SK-N-SH (cell line): Measurements from ENCODE around the gene MPDU1. TPM values are rescaled to one million over a fixed set of nuclear protein-coding genes. Genes with fewer than 3 reads are reported as not detected.
A peak's percentile ranks its signal among the peaks of the same experiment; 100 is the strongest.

Source experiments
- CTCF ChIA-PET: fragments of 300-600, 350-600 bp; formaldehyde crosslinking; extraction: SDS; loops from one replicate; lab custom pipeline; 2021; lab: Yijun Ruan, JAX
- POLR2A ChIA-PET: fragments of 350-600 bp; sonication (Branson Sonifier 250); formaldehyde crosslinking; extraction: SDS; loops from one replicate; lab custom pipeline; 2020; ENCODE audit warnings: antibody characterized with exemption, inconsistent platforms; lab: Yijun Ruan, JAX
- DNase-seq: peaks from one replicate; pipeline ENCODE4 v3.0.0; 2012
- H2AFZ ChIP-seq: fragments of 200-600 bp; sonication (generic); 2 replicates; pipeline ENCODE4 v1.8.1; 2016; ENCODE audit warnings: antibody characterized with exemption, mild to moderate bottlenecking, low read depth
- H3F3A ChIP-seq: fragments of 200-600 bp; sonication (generic); replicated peaks from 2 replicates; pipeline ENCODE3; 2016; ENCODE audit warnings: antibody characterized with exemption, mild to moderate bottlenecking; ENCODE audit not compliant: insufficient read depth
- H3K27ac ChIP-seq, 2 experiments: fragments of 200-500 bp in 1 of 2; fragments of 200-600 bp in 1 of 2; sonication (Bioruptor generic) in 1 of 2; sonication (generic), shearing (Covaris generic) in 1 of 2; 2 replicates each; pipeline versions ENCODE4 v1.5.1 to v1.6.1; 2014 to 2016; ENCODE audit warnings: low read depth in 2 of 2, inconsistent platforms in 1 of 2, low read length in 1 of 2, mild to moderate bottlenecking in 1 of 2, mixed read lengths in 1 of 2
- H3K27me3 ChIP-seq: fragments of 200-600 bp; sonication (generic), shearing (Covaris generic); 2 replicates; pipeline ENCODE4 v1.6.1; 2016; ENCODE audit warnings: mixed run types; ENCODE audit not compliant: insufficient read depth
- H3K36me3 ChIP-seq, 2 experiments: fragments of 200-500 bp in 1 of 2; fragments of 200-600 bp in 1 of 2; sonication (Bioruptor generic) in 1 of 2; sonication (generic) in 1 of 2; replicated peaks in 1 of 2; 2 replicates each; pipeline versions ENCODE3 to v1.5.1; 2014 to 2016; ENCODE audit warnings: low read length in 1 of 2, mild to moderate bottlenecking in 1 of 2; ENCODE audit not compliant: insufficient read depth in 2 of 2, control insufficient read depth in 1 of 2
- H3K4me1 ChIP-seq, 2 experiments: fragments of 200-500 bp in 1 of 2; fragments of 200-600 bp in 1 of 2; sonication (Bioruptor generic) in 1 of 2; sonication (generic), shearing (Covaris generic) in 1 of 2; 2 replicates each; pipeline versions ENCODE4 v1.5.1 to v1.6.1; 2014 to 2016; ENCODE audit warnings: low read depth in 1 of 2, low read length in 1 of 2, mixed run types in 1 of 2; ENCODE audit not compliant: insufficient read depth in 2 of 2, control insufficient read depth in 1 of 2
- H3K4me2 ChIP-seq: fragments of 200-600 bp; sonication (generic), shearing (Covaris generic); 2 replicates; pipeline ENCODE4 v1.6.1; 2017; ENCODE audit warnings: mixed run types
- H3K4me3 ChIP-seq, 2 experiments: fragments of 200-500 bp in 1 of 2; fragments of 200-600 bp in 1 of 2; sonication (Bioruptor generic) in 1 of 2; sonication (generic), shearing (Covaris generic) in 1 of 2; 2 replicates each; pipeline versions ENCODE4 v1.5.1 to v1.8.1; 2014 to 2016; ENCODE audit warnings: low read depth in 2 of 2, inconsistent platforms in 1 of 2, low read length in 1 of 2, mild to moderate bottlenecking in 1 of 2, mixed read lengths in 1 of 2, moderate library complexity in 1 of 2
- H3K79me2 ChIP-seq: fragments of 200-600 bp; sonication (generic); 2 replicates; pipeline ENCODE4 v1.8.1; 2017; ENCODE audit warnings: mild to moderate bottlenecking; ENCODE audit not compliant: insufficient read depth
- H3K9ac ChIP-seq: fragments of 200-600 bp; sonication (generic); 2 replicates; pipeline ENCODE4 v1.6.1; 2017; ENCODE audit warnings: mixed run types
- H3K9me2 ChIP-seq: fragments of 200-600 bp; sonication (generic); 2 replicates; pipeline ENCODE4 v1.6.1; 2017; ENCODE audit warnings: mixed run types
- H3K9me3 ChIP-seq: fragments of 200-600 bp; sonication (generic); 2 replicates; pipeline ENCODE4 v1.6.1; 2017; ENCODE audit warnings: mixed run types, mild to moderate bottlenecking, moderate library complexity
- H4K20me1 ChIP-seq: fragments of 200-600 bp; sonication (generic); 2 replicates; pipeline ENCODE4 v1.6.1; 2017; ENCODE audit warnings: mild to moderate bottlenecking, mixed run types; ENCODE audit not compliant: insufficient read depth
- CHD2 ChIP-seq: fragments of 150-350 bp; IDR thresholded peaks from 2 replicates; pipeline ENCODE4 v1.6.1; 2018; ENCODE audit warnings: low read length; ENCODE audit not compliant: partially characterized antibody
- EP300 ChIP-seq, 2 experiments: IDR thresholded peaks; 2 replicates each; pipeline versions ENCODE4 v1.4.0 to v1.6.1; 2012; ENCODE audit warnings: borderline replicate concordance in 1 of 2, low read depth in 1 of 2, low read length in 1 of 2
- EZH2phosphoT487 ChIP-seq: fragments of 200-600 bp; sonication (generic); IDR thresholded peaks from 2 replicates; pipeline ENCODE4 v1.6.1; 2017; ENCODE audit warnings: low read depth, mixed run types, mild to moderate bottlenecking, antibody characterized with exemption, moderate library complexity, borderline replicate concordance
- FOSL2 ChIP-seq: IDR thresholded peaks from 2 replicates; pipeline ENCODE4 v1.4.0; 2012; ENCODE audit warnings: low read depth, mild to moderate bottlenecking, moderate library complexity, borderline replicate concordance
- FOXJ3 ChIP-seq: sonication (generic); formaldehyde crosslinking; IDR thresholded peaks from 2 replicates; pipeline ENCODE4 v1.5.1; 2020; ENCODE audit warnings: mild to moderate bottlenecking, missing genetic modification reagents
- FOXM1 ChIP-seq: IDR thresholded peaks from 2 replicates; pipeline ENCODE4 v1.4.0; 2012; ENCODE audit warnings: low read depth, mild to moderate bottlenecking
- GATA2 ChIP-seq: sonication (generic); formaldehyde crosslinking; IDR thresholded peaks from 2 replicates; pipeline ENCODE4 v1.5.0; 2020; ENCODE audit warnings: mild to moderate bottlenecking, missing genetic modification reagents
- JUND ChIP-seq: IDR thresholded peaks from 2 replicates; pipeline ENCODE4 v1.4.0; 2012
- MEF2A ChIP-seq: IDR thresholded peaks from 2 replicates; pipeline ENCODE4 v1.4.0; 2012; ENCODE audit warnings: low read depth, borderline replicate concordance
- MXI1 ChIP-seq: IDR thresholded peaks from 2 replicates; pipeline ENCODE4 v1.6.1; 2012; ENCODE audit warnings: mild to moderate bottlenecking, low read depth, low read length, improper control_type of control experiment
- POLR2AphosphoS5 ChIP-seq: IDR thresholded peaks from 2 replicates; pipeline ENCODE4 v1.6.1; 2012; ENCODE audit warnings: low read depth, low read length
- RAD21 ChIP-seq: IDR thresholded peaks from 2 replicates; pipeline ENCODE4 v1.6.1; 2012; ENCODE audit warnings: mild to moderate bottlenecking, low read length
- RCOR1 ChIP-seq: fragments of 150-350 bp; IDR thresholded peaks from 2 replicates; pipeline ENCODE4 v1.6.1; 2017; ENCODE audit warnings: antibody characterized with exemption, low read length
- SIN3A ChIP-seq: IDR thresholded peaks from 2 replicates; pipeline ENCODE4 v1.6.1; 2012; ENCODE audit warnings: low read depth, mild to moderate bottlenecking, low read length, moderate library complexity, borderline replicate concordance
- TCF12 ChIP-seq: IDR thresholded peaks from 2 replicates; pipeline ENCODE4 v1.4.0; 2012
- YY1 ChIP-seq: IDR thresholded peaks from 2 replicates; pipeline ENCODE4 v1.4.0; 2012; ENCODE audit warnings: low read depth, mild to moderate bottlenecking
- whole genome bisulfite sequencing: methylation state at CpG from one replicate; pipeline ENCODE4 v1.1.6; 2017; ENCODE audit warnings: low lambda C conversion rate; 5-methylcytosine and 5-hydroxymethylcytosine counted together
- polyA plus RNA-seq, 3 experiments: library from polyadenylated mRNA; depleted of rRNA; stranded (reverse); fragments of >200 nt; gene quantifications; 2 replicates each; pipeline ENCODE4 v1.2.3, GENCODE V29; 2012
- TF ChIP-seq, protein P1 (sequence below): fragments of 150-350 bp; IDR thresholded peaks from 2 replicates; pipeline ENCODE4 v1.6.1; 2016; ENCODE audit warnings: mild to moderate bottlenecking, low read depth, low read length
- TF ChIP-seq, protein P2 (sequence below): fragments of 200-600 bp; sonication (generic); IDR thresholded peaks from 2 replicates; pipeline ENCODE4 v1.6.1; 2017; ENCODE audit warnings: antibody characterized with exemption, mild to moderate bottlenecking, moderate library complexity
- TF ChIP-seq, protein P3 (sequence below): IDR thresholded peaks from 2 replicates; pipeline ENCODE4 v1.4.0; 2012; ENCODE audit warnings: low read depth, borderline replicate concordance
- TF ChIP-seq, protein P4 (sequence below): IDR thresholded peaks from 2 replicates; pipeline ENCODE4 v1.4.0; 2012; ENCODE audit warnings: low read depth

The MPDU1 gene
- polyA plus RNA-seq, 1 of the 3 experiments (the other 2 are of a cell fraction) = 126 TPM

DNA sequence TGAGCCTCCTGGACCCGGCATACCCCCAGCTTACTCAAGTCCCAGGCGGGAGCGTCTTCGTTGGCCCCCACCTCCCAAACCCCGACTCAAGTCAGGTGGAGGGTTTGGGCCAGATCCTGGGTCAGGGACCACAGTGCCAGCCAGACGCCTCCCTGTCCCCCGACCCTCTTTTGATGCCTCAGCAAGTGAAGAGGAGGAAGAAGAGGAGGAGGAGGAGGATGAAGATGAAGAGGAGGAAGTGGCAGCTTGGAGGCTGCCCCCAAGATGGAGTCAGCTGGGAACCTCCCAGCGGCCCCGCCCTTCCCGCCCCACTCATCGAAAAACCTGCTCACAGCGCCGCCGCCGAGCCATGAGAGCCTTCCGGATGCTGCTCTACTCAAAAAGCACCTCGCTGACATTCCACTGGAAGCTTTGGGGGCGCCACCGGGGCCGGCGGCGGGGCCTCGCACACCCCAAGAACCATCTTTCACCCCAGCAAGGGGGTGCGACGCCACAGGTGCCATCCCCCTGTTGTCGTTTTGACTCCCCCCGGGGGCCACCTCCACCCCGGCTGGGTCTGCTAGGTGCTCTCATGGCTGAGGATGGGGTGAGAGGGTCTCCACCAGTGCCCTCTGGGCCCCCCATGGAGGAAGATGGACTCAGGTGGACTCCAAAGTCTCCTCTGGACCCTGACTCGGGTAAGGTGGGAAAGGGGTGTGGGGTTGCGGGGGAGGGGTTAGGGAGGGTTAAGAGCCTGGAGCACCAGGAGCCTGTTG lies 20.4 kb upstream of the MPDU1 start:
- Histone ChIP-seq H3K79me2 (peaks cover 61% of the 10 kb centered on the region), H4K20me1 (no peaks in the 10 kb centered on the region), H3K27ac (no peak overlapping the region), H3K27me3 (no peaks in the 10 kb centered on the region), H3K36me3 (peaks cover 32 to 34% of the 10 kb centered on the region in 2 experiments), H3K9me2 (no peaks in the 10 kb centered on the region), H3K9ac (peak overlapping the region; percentile 93), H3K9me3 (no peaks in the 10 kb centered on the region), H3F3A (peaks cover 9% of the 10 kb centered on the region), H3K4me2 (peak overlapping the region; percentile 92), H3K4me3 (peak overlapping the region; percentile 88 to 90), H3K4me1 (peaks cover 12 to 40% of the 10 kb centered on the region in 2 experiments), H2AFZ (no peak overlapping the region)
- no peak for DNase-seq
- TF ChIP-seq RAD21 (no peak), MEF2A (no peak), POLR2AphosphoS5 (no peak), RCOR1 (no peak), SIN3A (no peak), FOXM1 (no peak), CHD2 (no peak), EZH2phosphoT487 (no peak), MXI1 (no peak), FOSL2 (no peak), EP300 (IDR thresholded peaks at IDR 0.05; ENCODE audit: borderline replicate concordance in 1 of 2, low read depth in 1 of 2, low read length in 1 of 2) (no peak), TCF12 (no peak), YY1 (no peak), GATA2 (no peak), FOXJ3 (CRISPR knock-in tag) (no peak), JUND (no peak)
- TF ChIP-seq, protein P1, sequence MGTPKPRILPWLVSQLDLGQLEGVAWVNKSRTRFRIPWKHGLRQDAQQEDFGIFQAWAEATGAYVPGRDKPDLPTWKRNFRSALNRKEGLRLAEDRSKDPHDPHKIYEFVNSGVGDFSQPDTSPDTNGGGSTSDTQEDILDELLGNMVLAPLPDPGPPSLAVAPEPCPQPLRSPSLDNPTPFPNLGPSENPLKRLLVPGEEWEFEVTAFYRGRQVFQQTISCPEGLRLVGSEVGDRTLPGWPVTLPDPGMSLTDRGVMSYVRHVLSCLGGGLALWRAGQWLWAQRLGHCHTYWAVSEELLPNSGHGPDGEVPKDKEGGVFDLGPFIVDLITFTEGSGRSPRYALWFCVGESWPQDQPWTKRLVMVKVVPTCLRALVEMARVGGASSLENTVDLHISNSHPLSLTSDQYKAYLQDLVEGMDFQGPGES = no peak
- TF ChIP-seq, protein P2, sequence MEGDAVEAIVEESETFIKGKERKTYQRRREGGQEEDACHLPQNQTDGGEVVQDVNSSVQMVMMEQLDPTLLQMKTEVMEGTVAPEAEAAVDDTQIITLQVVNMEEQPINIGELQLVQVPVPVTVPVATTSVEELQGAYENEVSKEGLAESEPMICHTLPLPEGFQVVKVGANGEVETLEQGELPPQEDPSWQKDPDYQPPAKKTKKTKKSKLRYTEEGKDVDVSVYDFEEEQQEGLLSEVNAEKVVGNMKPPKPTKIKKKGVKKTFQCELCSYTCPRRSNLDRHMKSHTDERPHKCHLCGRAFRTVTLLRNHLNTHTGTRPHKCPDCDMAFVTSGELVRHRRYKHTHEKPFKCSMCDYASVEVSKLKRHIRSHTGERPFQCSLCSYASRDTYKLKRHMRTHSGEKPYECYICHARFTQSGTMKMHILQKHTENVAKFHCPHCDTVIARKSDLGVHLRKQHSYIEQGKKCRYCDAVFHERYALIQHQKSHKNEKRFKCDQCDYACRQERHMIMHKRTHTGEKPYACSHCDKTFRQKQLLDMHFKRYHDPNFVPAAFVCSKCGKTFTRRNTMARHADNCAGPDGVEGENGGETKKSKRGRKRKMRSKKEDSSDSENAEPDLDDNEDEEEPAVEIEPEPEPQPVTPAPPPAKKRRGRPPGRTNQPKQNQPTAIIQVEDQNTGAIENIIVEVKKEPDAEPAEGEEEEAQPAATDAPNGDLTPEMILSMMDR = no peak
- TF ChIP-seq, protein P3, sequence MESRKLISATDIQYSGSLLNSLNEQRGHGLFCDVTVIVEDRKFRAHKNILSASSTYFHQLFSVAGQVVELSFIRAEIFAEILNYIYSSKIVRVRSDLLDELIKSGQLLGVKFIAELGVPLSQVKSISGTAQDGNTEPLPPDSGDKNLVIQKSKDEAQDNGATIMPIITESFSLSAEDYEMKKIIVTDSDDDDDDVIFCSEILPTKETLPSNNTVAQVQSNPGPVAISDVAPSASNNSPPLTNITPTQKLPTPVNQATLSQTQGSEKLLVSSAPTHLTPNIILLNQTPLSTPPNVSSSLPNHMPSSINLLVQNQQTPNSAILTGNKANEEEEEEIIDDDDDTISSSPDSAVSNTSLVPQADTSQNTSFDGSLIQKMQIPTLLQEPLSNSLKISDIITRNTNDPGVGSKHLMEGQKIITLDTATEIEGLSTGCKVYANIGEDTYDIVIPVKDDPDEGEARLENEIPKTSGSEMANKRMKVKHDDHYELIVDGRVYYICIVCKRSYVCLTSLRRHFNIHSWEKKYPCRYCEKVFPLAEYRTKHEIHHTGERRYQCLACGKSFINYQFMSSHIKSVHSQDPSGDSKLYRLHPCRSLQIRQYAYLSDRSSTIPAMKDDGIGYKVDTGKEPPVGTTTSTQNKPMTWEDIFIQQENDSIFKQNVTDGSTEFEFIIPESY = no peak
- TF ChIP-seq, protein P4, sequence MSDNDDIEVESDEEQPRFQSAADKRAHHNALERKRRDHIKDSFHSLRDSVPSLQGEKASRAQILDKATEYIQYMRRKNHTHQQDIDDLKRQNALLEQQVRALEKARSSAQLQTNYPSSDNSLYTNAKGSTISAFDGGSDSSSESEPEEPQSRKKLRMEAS = no peak
- CTCF ChIA-PET = interaction anchor here (10.7 kb wide), 1 partner anchor 52 kb away, joined by 236 read pairs; no protein-coding TSS in a partner anchor
- WGBS = 87% methylated on average over 25 of the region's 30 CpGs
- POLR2A ChIA-PET = interaction anchor here (1.3 kb wide), 1 partner anchor 11 kb away, joined by 5 read pairs; no protein-coding TSS in a partner anchor
